Endothelial cell of umbilical vein (primary cell): ENCODE measurements around the gene ANXA11. TPM values are rescaled to one million over a fixed set of nuclear protein-coding genes. Genes with fewer than 3 reads are reported as not detected.

Source experiments
- BruUV-seq: library from RNA; stranded (reverse); fragments of 400-500 nt; replicated peaks from 2 replicates; lab custom pipeline; 2021; lab: Mats Ljungman, UMichigan
- CTCF ChIA-PET: fragments of 300-600, 350-600 bp; sonication (Branson Sonifier 250); formaldehyde crosslinking; loops from one replicate; lab custom pipeline; 2021; ENCODE audit warnings: antibody characterized with exemption, inconsistent platforms; lab: Charles Lee
- POLR2A ChIA-PET: fragments of 300-600, 350-600 bp; sonication (Branson Sonifier 250); formaldehyde crosslinking; loops from one replicate; lab custom pipeline; 2021; ENCODE audit warnings: antibody characterized with exemption, inconsistent platforms; lab: Charles Lee
- DNase-seq: peaks from one replicate; pipeline ENCODE4 v3.0.0-alpha.2; 2011; ENCODE audit warnings: low read depth, low spot score
- FAIRE-seq: peaks from 2 replicates; lab custom pipeline; 2011; peaks lifted over from hg19 to GRCh38; lab: Jason Lieb, UNC
- H2AFZ ChIP-seq: 2 replicates; pipeline ENCODE4 v1.6.0; 2012; ENCODE audit warnings: low read depth, low read length, control low read depth, inconsistent platforms
- H3K27ac ChIP-seq: 2 replicates; pipeline ENCODE4 v1.5.1; 2011; ENCODE audit warnings: low read depth, mild to moderate bottlenecking, control low read depth, low read length, moderate library complexity; ENCODE audit not compliant: insufficient read depth
- H3K27me3 ChIP-seq, 2 experiments: 2 replicates each; pipeline versions ENCODE4 v1.6.0 to v1.6.1; 2011; ENCODE audit warnings: low read length in 2 of 2, mixed read lengths in 1 of 2; ENCODE audit not compliant: control insufficient read depth in 2 of 2, insufficient read depth in 2 of 2
- H3K36me3 ChIP-seq, 2 experiments: 2 replicates in 1 of 2; 3 replicates in 1 of 2; pipeline ENCODE4 v1.5.1; 2011; ENCODE audit warnings: low read length in 2 of 2, mild to moderate bottlenecking in 1 of 2, moderate library complexity in 1 of 2; ENCODE audit not compliant: control insufficient read depth in 2 of 2, insufficient read depth in 2 of 2; ENCODE audit errors: extremely low read depth in 1 of 2
- H3K4me1 ChIP-seq: 3 replicates; pipeline ENCODE4 v1.5.1; 2011; ENCODE audit warnings: mild to moderate bottlenecking, low read length; ENCODE audit not compliant: control insufficient read depth, insufficient read depth; ENCODE audit errors: extremely low read depth
- H3K4me2 ChIP-seq: 2 replicates; pipeline ENCODE4 v1.6.1; 2011; ENCODE audit warnings: low read length, control low read depth, mixed read lengths; ENCODE audit not compliant: insufficient read depth
- H3K4me3 ChIP-seq, 3 experiments: fragments of 200-600 bp in 1 of 3; sonication (generic), shearing (Covaris generic) in 1 of 3; replicated peaks in 1 of 3; 2 replicates each; pipeline ENCODE4 v1.5.1; 2011 to 2016; ENCODE audit warnings: control low read depth in 3 of 3, low read length in 3 of 3, mild to moderate bottlenecking in 2 of 3, inconsistent platforms in 1 of 3, low read depth in 1 of 3, moderate library complexity in 1 of 3; ENCODE audit not compliant: insufficient read depth in 1 of 3
- H3K79me2 ChIP-seq: 2 replicates; pipeline ENCODE4 v1.6.0; 2012; ENCODE audit warnings: low read length, inconsistent platforms; ENCODE audit not compliant: control insufficient read depth, insufficient read depth
- H3K9ac ChIP-seq: replicated peaks from 2 replicates; pipeline ENCODE3; 2011; ENCODE audit warnings: low read length, control low read depth; ENCODE audit not compliant: insufficient read depth; ENCODE audit errors: extremely low read depth
- H3K9me1 ChIP-seq: replicated peaks from 3 replicates; pipeline ENCODE4 v1.6.0; 2011; ENCODE audit warnings: mild to moderate bottlenecking, low read length; ENCODE audit not compliant: control insufficient read depth, insufficient read depth; ENCODE audit errors: extremely low read depth
- H3K9me3 ChIP-seq: replicated peaks from 2 replicates; pipeline ENCODE4 v1.5.1; 2012; ENCODE audit warnings: low read length, inconsistent platforms; ENCODE audit not compliant: control insufficient read depth, insufficient read depth
- H4K20me1 ChIP-seq: replicated peaks from 2 replicates; pipeline ENCODE3; 2011; ENCODE audit warnings: mild to moderate bottlenecking, low read length; ENCODE audit not compliant: control insufficient read depth, insufficient read depth; ENCODE audit errors: extremely low read depth
- CTCF ChIP-seq, 2 donors: IDR thresholded peaks; 1 replicate in 1 of 2; 2 replicates in 1 of 2; pipeline ENCODE4 v1.5.1; 2011; ENCODE audit warnings: low read length in 2 of 2, mild to moderate bottlenecking in 2 of 2, moderate library complexity in 2 of 2, control low read depth in 1 of 2, inconsistent platforms in 1 of 2, low read depth in 1 of 2; ENCODE audit not compliant: insufficient read depth in 1 of 2; ENCODE audit errors: extremely low read depth in 1 of 2
- EZH2 ChIP-seq: IDR thresholded peaks from 2 replicates; pipeline ENCODE4 v1.6.1; 2012; ENCODE audit warnings: borderline replicate concordance, low read depth, mild to moderate bottlenecking, moderate library complexity, low read length, inconsistent platforms; ENCODE audit not compliant: severe bottlenecking
- FOS ChIP-seq: IDR thresholded peaks from 2 replicates; pipeline ENCODE4 v1.6.1; 2011; ENCODE audit warnings: mild to moderate bottlenecking, low read length, moderate library complexity, borderline replicate concordance; ENCODE audit not compliant: insufficient read depth
- GATA2 ChIP-seq: IDR thresholded peaks from 2 replicates; pipeline ENCODE4 v1.7.0; 2011; ENCODE audit warnings: low read depth, mild to moderate bottlenecking, moderate library complexity, mixed read lengths, low read length; ENCODE audit not compliant: insufficient read length, insufficient read depth
- MYC ChIP-seq: IDR thresholded peaks from one replicate; pipeline ENCODE4 v1.6.1; 2011; ENCODE audit warnings: mild to moderate bottlenecking, low read depth, low read length
- POLR2AphosphoS5 ChIP-seq: IDR thresholded peaks from 2 replicates; pipeline ENCODE4 v1.6.1; 2012; ENCODE audit warnings: low read depth, mild to moderate bottlenecking, control low read depth, low read length, moderate library complexity; ENCODE audit not compliant: insufficient read depth
- dilution Hi-C: fragments of 300-500 bp; cut with MboI; formaldehyde crosslinking; loops from one replicate; pipeline ENCODE4 v1.15.0; 2019; ENCODE audit warnings: low sequenced_read_pairs; ENCODE audit not compliant: extremely low pct_ligation_motif_present
- intact Hi-C: fragments of 100-400 bp; cut with micrococcal nuclease; formaldehyde crosslinking; loops from one replicate; pipeline ENCODE4 v1.10.0; 2022
- polyA plus RNA-seq, 4 experiments: library from polyadenylated mRNA; depleted of rRNA in 3 of 4; stranded (reverse) in 3 of 4; unstranded in 1 of 4; fragments of >200 nt; gene quantifications; 2 replicates each; pipeline versions ENCODE4 v1.2.1 to v1.2.3, GENCODE V29; 2011 to 2012; ENCODE audit warnings: missing spikeins in 1 of 4
- total RNA-seq: library from RNA; stranded (reverse); gene quantifications from 2 replicates; pipeline ENCODE4 v1.2.3, GENCODE V29; 2021

The ANXA11 gene
- total and polyA plus RNA-seq, 2 donors (not counting 3 experiments of a cell fraction or from before 2014, with no cell fraction given): 59.2 to 143 TPM

- Histone ChIP-seq H3K9me1 (no peaks in the 10 kb centered on the region), H3K27ac (no peak overlapping the region), H3K79me2 (peaks cover 84% of the 10 kb centered on the region), H4K20me1 (peaks cover 3% of the 10 kb centered on the region), H2AFZ (no peak overlapping the region), H3K9ac (no peak overlapping the region), H3K4me3 (no peak overlapping the region), H3K36me3 (no peaks in the 10 kb centered on the region), H3K4me1 (no peaks in the 10 kb centered on the region), H3K27me3 (no peaks in the 10 kb centered on the region), H3K9me3 (no peaks in the 10 kb centered on the region), H3K4me2 (no peak overlapping the region)
- no peak for TF ChIP-seq FOS
- no peak for TF ChIP-seq POLR2AphosphoS5
- no peak for TF ChIP-seq MYC
- no peak for TF ChIP-seq CTCF (IDR thresholded peaks at IDR 0.05; ENCODE audit: extremely low read depth in 1 of 2, insufficient read depth in 1 of 2, low read depth in 1 of 2, low read length in 2 of 2)
- BruUV-seq: no TSS peak
- DNase-seq (no peak), FAIRE-seq (no peak)
- dilution Hi-C loops: no loop called here
- ChIA-PET CTCF (interaction anchor here (1.0 kb wide), 2 partner anchors 11 to 36 kb away, joined by 3 to 5 read pairs; no protein-coding TSS in a partner anchor), POLR2A (no interaction called here)
- intact Hi-C loops: no loop called here
These were observed 18.3 kb downstream of the ANXA11 start for GRCh38 chr10:80187060-80187459.

- Histone ChIP-seq H3K27me3 (no peaks in the 10 kb centered on the region), H3K9me3 (no peaks in the 10 kb centered on the region), H2AFZ (no peak overlapping the region), H3K36me3 (no peaks in the 10 kb centered on the region), H3K9me1 (no peaks in the 10 kb centered on the region), H3K4me3 (no peak overlapping the region), H3K4me2 (no peak overlapping the region), H3K79me2 (peaks cover 84% of the 10 kb centered on the region), H3K9ac (no peak overlapping the region), H4K20me1 (peaks cover 3% of the 10 kb centered on the region), H3K27ac (no peak overlapping the region), H3K4me1 (no peaks in the 10 kb centered on the region)
- TF ChIP-seq POLR2AphosphoS5 (no peak), EZH2 (no peak), MYC (no peak), GATA2 (no peak)
- ChIA-PET CTCF (no interaction called here), POLR2A (no interaction called here)
- intact Hi-C loops: no loop called here
- DNase-seq: no peak
- dilution Hi-C loops: no loop called here
- FAIRE-seq: no peak
- no TSS peak for BruUV-seq
These were observed 18.8 kb downstream of the ANXA11 start for GRCh38 chr10:80186364-80187012.
